Measurements from ENCODE around the gene C7.

The C7 gene

DNA sequence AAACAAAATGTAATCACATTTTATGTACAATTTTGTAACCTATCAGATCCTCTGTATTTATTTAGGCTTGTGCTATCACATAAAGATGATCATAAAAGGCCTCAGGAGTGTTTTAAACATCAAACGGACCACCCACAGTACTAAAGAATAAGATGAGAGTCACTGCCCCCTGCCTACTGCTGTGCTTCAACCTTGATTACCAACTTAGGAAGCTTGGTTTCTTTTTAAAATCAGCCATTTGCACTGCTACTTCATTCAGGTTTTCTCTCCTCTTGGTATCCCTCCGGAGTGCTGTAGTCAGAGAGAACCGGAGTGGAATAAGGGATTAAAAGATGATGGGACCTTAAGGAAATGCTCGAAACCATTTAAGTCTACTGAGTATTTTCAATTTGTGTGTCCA is 6.9 kb downstream of the C7 start:
- no peak for DNase-seq (ENCODE audit: low read depth)

DNA sequence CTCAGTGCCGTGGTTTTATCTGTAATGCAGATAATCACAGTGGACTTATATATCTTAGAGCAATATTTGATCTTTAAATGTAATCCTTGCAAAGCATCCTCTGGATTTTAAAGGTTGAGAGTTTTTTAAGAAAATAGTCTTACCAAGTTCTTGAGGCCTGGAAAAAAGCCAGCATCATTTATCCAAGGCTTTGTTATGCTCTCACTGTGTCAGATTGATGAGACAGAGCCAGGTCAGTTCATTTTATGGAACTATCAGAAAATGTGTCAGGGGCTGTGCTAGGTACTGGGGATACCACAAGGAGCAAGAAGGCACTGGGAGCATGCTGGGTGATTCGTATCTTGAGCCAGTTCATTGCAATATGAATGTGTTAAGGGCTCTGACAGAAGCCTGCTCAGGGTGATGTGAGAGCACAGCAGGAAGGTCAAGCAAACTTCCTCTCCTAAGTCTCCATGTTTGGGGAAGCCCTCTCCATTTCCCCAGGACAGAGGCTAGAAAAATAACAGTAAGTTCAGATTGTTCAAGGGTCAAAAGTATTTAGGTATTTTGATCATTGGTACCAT is 19.7 kb downstream of the C7 start:
- DNase-seq (ENCODE audit: low read depth), result no peak

DNA sequence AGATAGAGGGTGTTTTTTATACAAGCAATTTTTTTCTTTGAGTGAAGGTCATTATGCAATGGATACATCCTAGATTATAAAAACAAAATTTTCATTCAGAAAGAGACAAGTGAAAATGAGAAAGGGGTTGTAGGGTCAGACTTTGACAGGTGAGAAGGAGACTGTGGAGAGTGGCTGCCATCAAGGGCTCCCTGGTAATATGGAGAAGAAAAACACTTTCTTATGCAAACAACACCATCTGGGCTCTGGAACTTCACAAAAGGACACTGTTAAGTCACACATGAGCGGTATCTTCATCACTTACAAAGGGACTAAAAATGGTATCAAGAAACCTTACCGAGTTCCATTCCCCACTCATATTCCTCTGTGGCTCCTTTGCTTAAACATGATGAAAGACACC is 23.5 kb downstream of the C7 start:
- no peak for DNase-seq (ENCODE audit: low read depth)

DNA sequence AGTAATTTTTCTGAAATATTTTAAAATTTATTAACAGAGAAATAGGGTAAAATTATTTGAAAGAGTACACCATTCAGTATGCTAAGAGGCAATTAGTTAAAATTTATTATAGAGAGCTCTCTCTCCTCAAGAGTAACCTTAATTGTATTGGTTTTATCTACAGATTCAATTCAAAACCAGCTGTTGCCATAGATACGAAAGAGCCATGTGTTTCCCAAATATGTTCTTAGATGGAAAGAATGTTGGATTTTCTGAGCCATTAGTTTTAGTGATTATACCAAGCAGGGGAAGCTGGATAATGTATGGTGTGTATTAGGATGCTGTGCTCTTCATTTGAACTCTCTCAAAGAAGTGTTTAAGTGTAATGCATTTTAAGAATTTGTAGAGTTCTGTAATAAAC is 27.8 kb downstream of the C7 start:
- no peak for DNase-seq (ENCODE audit: low read depth)

DNA sequence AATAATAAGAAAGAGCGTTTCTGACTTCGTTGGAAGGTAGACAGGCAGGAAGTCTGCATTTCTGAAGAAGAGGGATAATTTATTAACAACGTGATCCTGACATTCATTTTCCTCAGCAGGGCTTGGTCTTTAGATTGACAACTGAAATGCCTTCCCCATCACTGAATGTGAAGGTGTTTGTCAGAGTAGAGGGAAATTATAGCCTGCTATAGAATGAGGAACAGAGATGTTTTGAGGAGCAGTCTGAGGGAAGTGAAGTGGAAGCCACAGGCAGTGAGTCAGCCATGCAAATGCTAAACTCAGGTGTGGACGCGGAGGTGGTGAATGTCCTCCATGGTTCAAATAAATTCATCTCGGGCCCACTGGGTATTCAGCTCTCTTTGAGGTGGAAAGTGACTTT is 30.5 kb downstream of the C7 start:
- DNase-seq (ENCODE audit: low read depth), result no peak

DNA sequence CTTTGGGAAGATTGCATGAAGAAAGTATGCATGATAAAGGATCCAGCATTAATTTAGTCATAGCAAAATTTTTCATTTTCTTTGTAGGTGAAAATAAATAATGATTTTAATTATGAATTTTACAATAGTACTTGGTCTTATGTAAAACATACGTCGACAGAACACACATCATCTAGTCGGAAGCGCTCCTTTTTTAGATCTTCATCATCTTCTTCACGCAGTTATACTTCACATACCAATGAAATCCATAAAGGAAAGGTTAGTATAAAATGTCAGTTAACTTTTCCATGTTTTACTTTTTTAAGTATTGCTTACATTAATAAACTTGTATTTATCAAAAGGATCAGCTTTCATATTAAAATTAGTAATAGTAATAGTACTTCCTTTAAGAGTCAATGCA is 35.8 kb downstream of the C7 start:
- DNase-seq (ENCODE audit: low read depth), result no peak

DNA sequence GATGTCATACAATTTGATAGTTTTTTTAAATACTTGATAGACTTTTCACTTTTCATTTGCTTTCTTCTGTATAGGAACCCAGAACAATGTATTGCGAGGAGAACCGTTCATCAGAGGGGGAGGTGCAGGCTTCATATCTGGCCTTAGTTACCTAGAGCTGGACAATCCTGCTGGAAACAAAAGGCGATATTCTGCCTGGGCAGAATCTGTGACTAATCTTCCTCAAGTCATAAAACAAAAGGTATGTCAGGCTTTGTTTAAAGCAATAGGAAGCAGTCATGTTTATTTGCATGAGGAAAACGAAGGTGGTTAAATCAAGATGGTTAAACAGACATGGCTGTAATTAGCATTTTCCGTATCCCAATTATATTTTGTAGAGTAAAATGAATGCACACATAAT is 46.0 kb downstream of the C7 start:
- no peak for DNase-seq (ENCODE audit: low read depth)

DNA sequence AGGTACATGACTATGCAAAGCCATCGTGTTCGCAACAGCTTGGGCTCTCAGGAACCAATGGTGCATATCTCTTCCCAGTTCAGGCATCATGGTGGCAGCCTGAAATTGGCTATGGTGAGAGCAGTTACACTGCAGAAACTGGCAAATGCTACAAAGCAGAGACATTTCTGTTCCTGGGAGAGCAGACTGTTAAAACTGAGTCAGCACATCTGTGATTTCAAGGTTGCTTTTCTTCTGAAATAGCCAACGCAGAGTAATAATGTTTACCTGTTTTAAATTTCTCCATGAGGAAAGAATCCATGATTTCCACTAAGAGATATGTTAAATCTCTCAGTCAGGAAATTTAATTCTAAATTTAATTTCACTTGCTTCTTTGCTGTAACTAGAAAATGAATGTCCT is 47.8 kb downstream of the C7 start:
- DNase-seq (ENCODE audit: low read depth), result no peak

DNA sequence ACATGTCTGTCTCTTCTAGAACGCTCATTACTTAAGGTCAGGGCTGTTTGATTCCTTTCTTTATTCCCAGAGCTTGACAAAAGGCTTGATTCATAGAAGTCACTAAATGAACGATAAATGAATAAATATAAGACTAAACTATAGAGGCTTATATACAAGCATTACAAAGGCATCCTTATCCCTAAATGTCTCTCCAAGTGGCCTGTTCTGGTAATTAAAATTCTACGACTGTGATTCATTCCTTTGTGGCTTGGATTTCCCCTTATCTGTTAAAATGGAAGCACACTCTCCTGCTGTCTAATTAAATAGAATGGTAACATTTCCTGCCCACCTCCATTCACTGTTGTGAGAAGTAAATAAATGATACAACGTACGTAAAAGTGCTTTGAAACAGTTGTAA is 49.5 kb downstream of the C7 start:
- DNase-seq (ENCODE audit: low read depth), result no peak

DNA sequence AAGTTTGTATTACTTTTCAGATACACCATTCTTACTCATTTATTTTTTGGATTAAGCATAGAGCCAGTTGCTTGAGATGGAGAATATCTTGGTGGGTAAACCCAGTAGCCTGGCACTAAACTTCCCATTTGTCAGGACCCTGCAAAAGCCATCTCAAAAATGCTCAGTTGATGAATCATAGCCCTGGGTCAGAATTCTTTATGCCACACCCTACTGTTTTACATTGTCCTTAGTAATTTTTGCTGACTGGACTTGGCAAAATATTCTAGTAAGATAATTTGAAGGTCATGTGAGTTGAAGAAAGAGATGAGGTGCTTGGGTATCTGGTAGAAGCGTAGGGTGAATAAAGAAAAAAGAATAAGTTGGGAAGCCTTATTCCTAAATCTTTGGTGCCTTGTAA is 50.7 kb downstream of the C7 start:
- DNase-seq (ENCODE audit: low read depth), result no peak

DNA sequence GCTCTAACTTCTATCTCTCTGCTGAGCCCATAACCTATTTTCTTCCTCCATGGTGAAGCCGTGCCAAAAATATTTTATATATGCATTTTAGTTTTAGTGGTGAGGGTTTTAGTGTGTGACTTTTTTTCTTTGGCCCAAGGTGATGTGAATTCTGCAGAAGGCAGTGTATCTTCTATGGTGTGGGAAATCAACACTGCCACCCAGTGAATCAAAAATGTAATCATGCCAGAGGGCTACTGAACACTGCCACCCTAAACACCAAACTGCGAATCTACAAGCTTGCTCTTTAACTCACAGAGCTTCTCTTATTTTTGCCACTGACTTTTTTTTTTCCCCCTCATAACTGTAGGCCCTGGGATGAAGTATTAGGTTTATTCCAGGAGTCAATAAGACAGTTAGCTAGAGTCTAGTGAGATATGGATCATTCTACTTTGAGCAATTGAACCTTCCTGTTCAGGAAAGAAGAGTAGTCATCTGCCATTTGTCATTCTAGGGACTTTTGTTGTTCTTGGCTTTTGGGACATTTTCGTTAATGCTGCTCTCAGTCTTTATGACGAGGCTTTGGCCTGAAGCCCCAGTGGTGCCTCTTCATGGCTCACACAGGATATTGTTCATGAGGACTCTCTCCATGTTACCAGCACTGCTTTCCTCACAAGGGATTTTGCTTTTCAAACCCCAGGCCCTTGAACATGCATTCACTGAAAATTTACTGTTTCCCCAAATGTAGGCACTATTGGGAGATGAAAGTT is 53.1 kb downstream of the C7 start:
- DNase-seq (ENCODE audit: low read depth), result no peak

DNA sequence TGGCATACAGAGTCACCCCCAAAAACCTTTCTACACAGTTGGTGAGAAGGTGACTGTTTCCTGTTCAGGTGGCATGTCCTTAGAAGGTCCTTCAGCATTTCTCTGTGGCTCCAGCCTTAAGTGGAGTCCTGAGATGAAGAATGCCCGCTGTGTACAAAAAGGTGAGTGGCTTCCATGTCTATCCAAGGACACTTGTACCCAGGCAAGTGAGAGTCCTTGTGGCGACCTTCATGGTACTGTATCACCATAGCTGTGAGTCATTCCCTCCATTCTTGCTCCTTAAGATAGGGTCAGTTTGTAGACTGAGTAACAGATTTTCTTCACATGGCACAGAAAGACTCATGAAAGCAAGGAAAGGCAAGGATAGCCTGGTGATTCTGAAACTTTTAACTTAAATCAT is 63.1 kb downstream of the C7 start:
- DNase-seq (ENCODE audit: low read depth), result no peak

DNA sequence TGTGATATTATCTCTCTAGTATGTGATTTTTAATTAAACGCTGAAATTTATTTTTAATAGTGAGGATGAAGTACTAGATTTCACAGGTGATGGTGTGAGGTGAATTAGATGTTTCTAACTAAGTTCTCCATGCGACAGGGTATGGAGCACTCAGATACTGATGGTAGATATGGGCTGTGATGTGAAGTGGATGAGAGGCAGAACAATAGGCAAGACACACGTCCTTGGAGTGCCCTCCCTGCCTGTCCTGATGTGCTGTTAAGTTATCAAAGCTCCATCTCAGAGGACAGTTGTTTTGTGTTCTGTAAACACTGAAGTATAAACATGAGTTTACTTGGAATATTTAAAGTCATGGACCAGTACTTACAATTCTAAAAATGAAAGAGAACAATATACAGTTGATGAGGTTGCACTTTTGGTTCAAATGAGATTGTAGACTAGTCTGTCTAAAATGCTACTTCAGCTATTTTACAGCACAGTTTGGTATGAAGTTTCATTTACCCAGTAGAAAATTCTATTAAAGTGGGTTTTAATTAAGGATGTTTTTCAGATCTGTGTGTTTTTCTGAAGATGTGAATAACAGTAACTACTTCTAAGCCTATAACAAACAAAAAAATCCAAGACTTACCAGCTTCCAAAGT is 64.2 kb downstream of the C7 start:
- no peak for DNase-seq (ENCODE audit: low read depth)

DNA sequence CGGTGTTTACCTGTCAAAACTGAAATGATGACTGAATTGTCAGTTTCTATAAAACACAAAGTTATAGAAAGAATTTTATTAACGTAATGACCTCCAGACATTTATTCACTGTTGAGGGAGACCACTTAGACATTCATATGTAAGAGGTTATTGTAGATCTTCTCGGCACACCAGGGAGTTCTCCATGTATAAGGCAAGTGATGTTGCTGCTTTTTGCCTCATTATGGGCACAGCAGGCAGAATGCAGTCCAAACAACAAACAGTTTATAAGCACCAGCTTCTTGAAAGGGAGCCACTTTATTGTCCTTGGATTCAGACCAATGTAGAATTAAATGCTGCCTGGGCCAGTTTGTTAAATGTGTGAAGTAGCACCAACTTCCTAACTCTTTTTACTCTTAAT is 66.7 kb downstream of the C7 start:
- DNase-seq (ENCODE audit: low read depth), result no peak

DNA sequence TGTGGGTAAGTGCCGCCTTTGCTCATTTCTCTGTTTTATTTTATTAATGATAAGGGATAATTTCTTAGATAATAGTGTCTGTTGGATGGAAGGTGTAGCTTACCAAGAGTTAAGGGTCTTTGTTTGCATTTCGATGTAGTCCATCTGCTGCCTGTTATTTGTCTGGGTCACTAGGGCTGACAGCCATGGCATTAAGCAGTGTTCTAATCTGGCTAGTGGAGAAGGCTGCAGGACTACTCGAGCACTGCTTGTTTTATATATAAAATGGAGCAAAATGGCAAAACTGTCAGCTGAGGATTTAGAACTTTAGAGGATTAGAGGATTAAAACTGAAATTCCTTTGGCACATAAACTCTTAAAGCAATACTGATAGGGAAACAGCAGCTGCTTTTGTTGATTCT is 67.5 kb downstream of the C7 start:
- DNase-seq (ENCODE audit: low read depth), result no peak

DNA sequence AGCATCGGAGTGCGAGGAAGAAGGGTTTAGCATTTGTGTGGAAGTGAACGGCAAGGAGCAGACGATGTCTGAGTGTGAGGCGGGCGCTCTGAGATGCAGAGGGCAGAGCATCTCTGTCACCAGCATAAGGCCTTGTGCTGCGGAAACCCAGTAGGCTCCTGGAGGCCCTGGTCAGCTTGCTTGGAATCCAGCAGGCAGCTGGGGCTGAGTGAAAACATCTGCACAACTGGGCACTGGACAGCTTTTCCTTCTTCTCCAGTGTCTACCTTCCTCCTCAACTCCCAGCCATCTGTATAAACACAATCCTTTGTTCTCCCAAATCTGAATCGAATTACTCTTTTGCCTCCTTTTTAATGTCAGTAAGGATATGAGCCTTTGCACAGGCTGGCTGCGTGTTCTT is 72.1 kb downstream of the C7 start:
- no peak for DNase-seq (ENCODE audit: low read depth)

DNA sequence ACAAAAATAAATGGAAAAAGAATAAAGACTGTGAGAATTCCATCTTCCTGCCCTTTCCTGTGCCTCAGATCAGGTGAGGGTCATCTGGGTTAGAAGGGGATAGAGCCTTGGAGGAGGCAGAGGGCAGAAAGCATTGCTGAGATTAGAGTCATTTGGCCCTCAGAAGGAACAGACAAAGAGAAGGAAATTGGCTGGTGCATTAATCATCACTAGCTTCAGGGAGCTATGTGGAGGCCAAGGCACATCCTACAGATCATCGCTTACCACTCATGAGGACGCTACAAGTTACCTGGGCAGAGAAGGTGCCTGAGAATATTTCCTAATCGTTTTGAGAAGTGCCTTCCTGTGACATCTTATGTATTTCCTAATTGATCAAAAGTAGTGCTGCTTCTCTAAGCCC is 74.5 kb downstream of the C7 start:
- no peak for DNase-seq (ENCODE audit: low read depth)

DNA sequence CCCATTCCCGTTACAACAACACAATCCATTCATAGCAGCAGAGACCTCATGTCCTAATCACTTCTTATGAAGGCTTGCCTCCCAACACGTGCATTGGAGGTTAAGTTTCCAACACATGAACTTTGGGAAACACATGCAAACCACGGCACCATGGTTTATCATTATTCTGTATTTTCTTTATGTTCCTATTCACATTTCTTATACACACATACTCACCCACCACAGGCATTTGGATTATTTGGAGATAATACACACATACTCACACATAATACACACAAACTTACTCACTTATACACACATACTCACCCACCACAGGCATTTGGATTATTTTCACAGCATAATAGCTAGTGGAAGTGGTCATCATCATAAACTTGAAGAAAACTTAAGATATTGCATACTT is 75.6 kb downstream of the C7 start:
- DNase-seq (ENCODE audit: low read depth), result no peak

DNA sequence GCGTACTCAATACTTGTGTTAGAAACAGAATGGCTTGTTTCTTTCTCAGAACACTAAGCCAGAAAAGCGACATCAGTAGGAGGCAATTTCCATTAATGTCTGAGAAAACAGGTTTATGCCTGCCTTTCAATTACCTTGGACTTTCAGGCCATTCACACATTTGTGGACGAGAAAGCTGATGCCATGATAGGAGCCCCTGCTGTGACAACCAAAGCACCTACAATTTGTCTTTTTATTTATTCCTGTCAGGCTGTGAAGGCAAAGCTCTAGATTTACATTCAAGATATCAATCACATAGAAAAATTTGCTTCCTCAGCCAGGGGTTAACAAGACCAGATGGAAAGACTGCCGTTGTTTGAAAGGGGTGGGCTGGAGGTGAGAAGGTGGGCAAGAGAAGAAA is 76.2 kb downstream of the C7 start:
- DNase-seq (ENCODE audit: low read depth), result no peak

DNA sequence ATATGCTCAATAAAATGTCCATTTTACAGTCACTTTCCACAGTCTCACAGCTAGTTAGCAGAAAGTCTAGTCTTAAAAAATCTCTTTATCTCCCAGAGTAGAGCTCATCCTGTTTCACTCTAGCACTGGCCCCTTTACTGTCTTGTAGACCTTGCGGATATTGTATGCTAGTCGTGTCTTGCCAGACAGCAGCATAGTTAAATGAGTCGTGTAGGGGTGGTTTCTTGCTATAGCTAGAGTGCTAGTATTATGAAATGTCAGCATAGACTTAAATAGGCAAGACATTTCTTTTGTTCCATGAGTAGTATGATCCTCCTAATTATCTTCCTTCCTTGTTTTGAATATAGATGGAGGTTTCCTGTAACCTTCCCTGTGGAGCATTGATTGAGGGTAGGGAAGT is 77.4 kb downstream of the C7 start:
- DNase-seq (ENCODE audit: low read depth), result no peak

DNA sequence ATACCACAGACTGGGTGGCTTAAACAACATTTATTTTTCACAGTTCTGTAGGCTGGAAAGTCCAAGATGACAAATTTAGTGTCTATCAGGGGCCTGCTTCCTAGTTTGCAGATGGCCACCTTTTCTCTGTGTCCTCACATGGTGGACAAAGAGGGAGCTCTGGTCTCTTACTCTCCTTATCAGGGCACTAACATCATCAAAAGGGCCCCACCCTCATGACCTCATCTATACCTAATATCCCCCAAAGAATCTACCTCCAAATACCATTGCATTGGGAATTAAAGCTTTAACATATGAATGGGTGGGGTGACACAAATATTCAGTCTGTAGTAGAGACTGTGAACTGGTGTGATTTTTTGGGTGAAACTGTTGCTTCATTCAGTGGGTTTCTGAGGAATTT is 78.1 kb downstream of the C7 start:
- DNase-seq (ENCODE audit: low read depth), result no peak

DNA sequence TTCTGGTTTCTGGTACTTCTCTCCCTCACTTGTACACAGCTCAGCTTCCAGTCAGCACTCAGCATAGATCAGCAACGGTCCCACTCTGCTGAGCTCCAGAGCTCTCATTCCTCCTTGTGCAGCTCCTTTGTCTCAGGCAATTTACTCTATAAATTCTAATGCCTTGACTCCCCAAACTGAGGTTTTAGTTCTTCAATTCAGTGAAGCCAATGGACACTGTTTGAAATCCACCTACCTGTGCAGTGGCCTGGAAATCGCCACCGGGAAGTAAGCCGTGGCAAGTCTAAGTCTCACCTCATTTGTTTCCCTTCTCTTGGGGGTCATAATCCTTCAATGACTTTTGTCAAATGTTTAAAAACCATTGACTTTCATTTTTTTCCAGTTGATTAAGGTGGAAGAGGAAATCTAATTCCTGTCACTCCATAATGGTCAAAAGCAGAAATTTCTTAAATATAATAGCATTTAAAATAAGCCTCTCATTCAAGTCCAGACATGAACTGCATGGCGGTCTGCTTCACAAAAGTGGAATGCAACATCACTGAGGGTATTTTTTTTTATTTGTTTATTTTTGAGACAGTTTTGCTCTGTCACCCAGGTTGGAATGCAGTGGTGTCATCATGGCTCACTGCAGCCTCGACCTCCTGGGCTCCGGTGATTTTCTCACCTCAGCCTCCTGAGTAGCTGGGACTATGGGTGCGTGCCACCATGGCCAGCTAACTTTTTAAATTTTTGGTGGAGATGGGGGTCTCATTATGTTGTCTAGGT is 79.6 kb downstream of the C7 start:
- DNase-seq (ENCODE audit: low read depth), result no peak
